ENCODE results near the gene SPI1.

Gene SPI1

DNA sequence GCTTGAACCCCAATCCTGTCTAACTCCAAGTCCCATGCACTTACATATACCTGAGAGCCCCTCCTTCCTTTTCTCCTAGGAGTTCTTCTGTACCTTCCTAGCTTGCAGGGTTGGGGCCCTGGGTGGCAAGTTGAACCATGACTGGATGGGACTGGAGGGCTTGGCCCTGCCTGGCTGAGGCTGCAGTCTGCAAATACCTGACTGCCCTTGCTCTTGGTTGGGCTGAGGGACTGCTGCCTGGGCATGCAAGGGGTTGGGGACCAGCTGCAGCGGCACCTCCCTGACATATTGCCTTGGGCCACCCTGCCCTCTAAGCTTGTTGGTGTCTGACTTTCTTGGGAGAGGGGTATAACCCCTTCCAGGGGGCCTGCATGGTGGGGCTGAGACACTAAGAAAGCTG lies 20.2 kb upstream of the SPI1 start:
- DNase-seq (ENCODE audit: low read depth, low spot score) = no peak
- Histone ChIP-seq H3K9me3 (ENCODE audit: low read depth, low read length) (no peaks in the 10 kb centered on the region), H3K9ac (ENCODE audit: insufficient read length) (no peak overlapping the region), H3K4me3 (no peak overlapping the region), H3K36me3 (ENCODE audit: insufficient read depth, low read length) (no peaks in the 10 kb centered on the region), H3K27ac (no peak overlapping the region)
- TF ChIP-seq EZH2 (IDR thresholded peaks at IDR 0.05) (no peak), FOXP2 (optimal IDR thresholded peaks at IDR 0.05; ENCODE audit: control extremely low read depth, extremely low read length, insufficient read depth) (no peak), POLR2AphosphoS5 (IDR thresholded peaks at IDR 0.05; ENCODE audit: borderline replicate concordance, low read depth, low read length) (no peak)

- TF ChIP-seq EZH2 (IDR thresholded peaks at IDR 0.05) = no peak
- no peak for TF ChIP-seq FOXP2 (optimal IDR thresholded peaks at IDR 0.05; ENCODE audit: control extremely low read depth, extremely low read length, insufficient read depth)
- TF ChIP-seq POLR2AphosphoS5 (IDR thresholded peaks at IDR 0.05; ENCODE audit: borderline replicate concordance, low read depth, low read length) = no peak
- DNase-seq (ENCODE audit: low read depth, low spot score) = no peak
- H3K27ac ChIP-seq = 0 out of 2 replicates have a peak overlapping the region, but pooled peaks have one; percentile 26
- H3K36me3 ChIP-seq (ENCODE audit: insufficient read depth, low read length) = no peaks in the 10 kb centered on the region
- no peak overlapping the region for H3K9ac ChIP-seq (ENCODE audit: insufficient read length)
- no peak overlapping the region for H3K4me3 ChIP-seq
- no peaks in the 10 kb centered on the region for H3K9me3 ChIP-seq (ENCODE audit: low read depth, low read length)
Measured at GRCh38 chr11:47398011-47398410, 19.7 kb upstream of the SPI1 start.

DNA sequence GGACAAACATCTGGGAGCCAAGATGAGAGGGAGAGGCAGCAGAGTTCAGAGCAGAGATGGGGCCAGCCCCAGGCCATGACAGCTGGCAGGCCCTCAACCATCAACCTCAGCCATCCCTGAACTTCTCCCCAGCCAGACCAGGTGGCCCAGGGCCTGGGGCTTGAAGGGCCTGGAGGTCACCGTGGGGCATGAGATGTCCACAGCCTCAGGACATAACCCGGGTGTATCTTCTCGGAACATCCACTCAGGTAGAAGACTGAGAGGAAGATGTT lies 17.6 kb upstream of the SPI1 start:
- no peaks in the 10 kb centered on the region for H3K36me3 ChIP-seq (ENCODE audit: insufficient read depth, low read length)
- no peak overlapping the region for H3K4me3 ChIP-seq
- DNase-seq (ENCODE audit: low read depth, low spot score) = no peak
- H3K9ac ChIP-seq (ENCODE audit: insufficient read length) = no peak overlapping the region
- H3K9me3 ChIP-seq (ENCODE audit: low read depth, low read length) = no peaks in the 10 kb centered on the region
- TF ChIP-seq POLR2AphosphoS5 (IDR thresholded peaks at IDR 0.05; ENCODE audit: borderline replicate concordance, low read depth, low read length) (no peak), EZH2 (IDR thresholded peaks at IDR 0.05) (no peak), FOXP2 (optimal IDR thresholded peaks at IDR 0.05; ENCODE audit: control extremely low read depth, extremely low read length, insufficient read depth) (no peak)
- H3K27ac ChIP-seq = no peak overlapping the region

- H3K9ac ChIP-seq (ENCODE audit: insufficient read length) = no peak overlapping the region
- TF ChIP-seq FOXP2 (optimal IDR thresholded peaks at IDR 0.05; ENCODE audit: control extremely low read depth, extremely low read length, insufficient read depth) (no peak), EZH2 (IDR thresholded peaks at IDR 0.05) (no peak), POLR2AphosphoS5 (IDR thresholded peaks at IDR 0.05; ENCODE audit: borderline replicate concordance, low read depth, low read length) (no peak)
- H3K9me3 ChIP-seq (ENCODE audit: low read depth, low read length) = no peaks in the 10 kb centered on the region
- DNase-seq (ENCODE audit: low read depth, low spot score) = no peak
- no peak overlapping the region for H3K27ac ChIP-seq
- no peaks in the 10 kb centered on the region for H3K36me3 ChIP-seq (ENCODE audit: insufficient read depth, low read length)
- H3K4me3 ChIP-seq = no peak overlapping the region
Measured at GRCh38 chr11:47395223-47396048, 17.1 kb upstream of the SPI1 start.

DNA sequence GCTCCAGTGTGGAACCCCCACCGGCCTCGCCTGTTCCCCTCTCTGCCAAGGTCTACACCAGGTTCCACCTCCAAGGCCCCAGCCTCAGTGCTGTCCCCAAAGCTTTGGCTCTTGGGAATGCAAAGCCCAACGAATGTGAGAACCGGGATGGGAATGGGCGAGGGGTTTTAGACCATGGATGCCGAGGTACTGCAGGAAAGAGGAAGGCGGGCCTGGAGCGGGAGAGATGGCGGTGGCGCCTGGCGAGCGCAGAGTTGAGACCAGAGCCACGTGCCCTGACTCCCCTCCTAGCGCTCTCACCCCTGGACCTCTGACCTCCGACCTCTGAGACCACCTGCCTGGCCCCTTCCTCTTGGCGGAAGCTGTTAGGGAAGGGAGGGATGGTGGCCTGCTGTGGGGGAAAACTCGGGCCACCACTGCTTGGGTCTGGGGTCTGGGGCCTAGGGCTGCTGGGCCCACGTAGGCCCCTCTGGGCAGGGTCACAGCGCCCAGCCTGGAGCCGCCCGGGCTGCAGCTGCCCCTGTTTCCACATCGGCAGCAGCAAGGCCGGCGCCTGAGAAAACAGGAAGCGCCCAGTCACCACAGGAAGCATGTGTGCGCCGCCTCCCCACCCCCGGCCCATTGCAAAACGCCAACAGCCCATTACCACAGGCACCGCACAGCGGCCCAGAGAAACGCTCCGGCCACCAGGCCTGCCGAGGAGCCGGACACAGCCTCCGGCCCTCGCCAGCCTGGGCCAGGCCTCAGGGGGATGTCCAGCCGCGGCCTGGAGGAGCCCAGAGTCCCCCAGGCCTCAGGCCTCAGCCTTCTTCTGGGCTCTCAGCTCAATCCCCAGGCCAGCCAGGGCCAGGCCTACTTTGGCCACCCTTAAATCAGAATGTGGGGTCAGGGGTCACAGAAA lies 16.2 kb upstream of the SPI1 start:
- no peak for TF ChIP-seq POLR2AphosphoS5 (IDR thresholded peaks at IDR 0.05; ENCODE audit: borderline replicate concordance, low read depth, low read length)
- TF ChIP-seq EZH2 (IDR thresholded peaks at IDR 0.05) = no peak
- TF ChIP-seq FOXP2 (optimal IDR thresholded peaks at IDR 0.05; ENCODE audit: control extremely low read depth, extremely low read length, insufficient read depth) = no peak
- no peak overlapping the region for H3K4me3 ChIP-seq
- no peaks in the 10 kb centered on the region for H3K36me3 ChIP-seq (ENCODE audit: insufficient read depth, low read length)
- no peak overlapping the region for H3K27ac ChIP-seq
- no peak overlapping the region for H3K9ac ChIP-seq (ENCODE audit: insufficient read length)
- DNase-seq (ENCODE audit: low read depth, low spot score) = no peak
- no peaks in the 10 kb centered on the region for H3K9me3 ChIP-seq (ENCODE audit: low read depth, low read length)

- no peak overlapping the region for H3K27ac ChIP-seq
- no peak overlapping the region for H3K9ac ChIP-seq (ENCODE audit: insufficient read length)
- no peaks in the 10 kb centered on the region for H3K9me3 ChIP-seq (ENCODE audit: low read depth, low read length)
- DNase-seq (ENCODE audit: low read depth, low spot score) = no peak
- no peak overlapping the region for H3K4me3 ChIP-seq
- H3K36me3 ChIP-seq (ENCODE audit: insufficient read depth, low read length) = no peaks in the 10 kb centered on the region
- TF ChIP-seq POLR2AphosphoS5 (IDR thresholded peaks at IDR 0.05; ENCODE audit: borderline replicate concordance, low read depth, low read length) (no peak), EZH2 (IDR thresholded peaks at IDR 0.05) (no peak), FOXP2 (optimal IDR thresholded peaks at IDR 0.05; ENCODE audit: control extremely low read depth, extremely low read length, insufficient read depth) (no peak)
Measured at GRCh38 chr11:47394050-47394321, 15.6 kb upstream of the SPI1 start.

DNA sequence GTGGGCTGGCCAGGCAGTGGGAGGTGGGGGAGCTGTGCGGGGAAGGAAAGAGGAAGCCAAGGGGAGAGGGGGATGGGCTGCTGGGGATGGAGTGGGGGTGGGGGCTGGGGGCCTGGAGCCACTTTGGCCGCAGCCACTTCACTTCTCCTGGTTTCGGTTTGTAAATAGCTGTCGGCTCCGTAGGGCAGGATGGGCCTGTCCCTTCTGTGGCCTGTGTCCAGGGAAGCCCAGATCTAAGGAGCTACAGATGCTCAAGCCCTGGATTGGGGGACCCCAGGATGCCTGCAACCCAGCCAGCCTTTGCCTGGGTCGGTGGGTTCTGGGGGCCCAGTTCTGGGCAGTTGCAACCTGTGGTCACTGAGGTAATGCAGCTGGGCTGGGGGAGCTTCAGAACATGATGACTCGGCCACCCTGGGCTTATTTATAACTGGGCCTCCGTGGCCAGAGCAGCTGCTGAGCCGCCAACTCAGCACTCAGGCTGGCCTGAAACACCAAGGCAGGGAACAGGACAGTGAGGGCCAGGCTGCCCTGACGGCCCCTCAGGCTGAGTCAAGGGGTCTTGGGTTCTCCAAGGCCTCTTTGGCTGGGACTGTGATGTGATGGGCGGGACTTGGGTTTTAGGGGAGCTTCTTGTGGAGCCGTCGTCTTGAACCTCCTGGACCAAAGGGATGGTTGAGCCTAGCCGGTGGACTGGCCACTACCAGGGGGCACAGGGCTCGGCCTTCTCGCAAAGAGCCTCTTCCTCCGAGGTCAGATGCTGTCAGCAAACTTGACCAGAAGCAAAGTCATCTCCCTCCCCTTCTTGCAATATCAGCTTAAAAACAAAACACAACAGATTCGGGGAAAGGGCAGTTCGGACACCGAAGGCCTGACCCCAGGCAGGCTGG lies 15.1 kb upstream of the SPI1 start:
- no peak overlapping the region for H3K9ac ChIP-seq (ENCODE audit: insufficient read length)
- DNase-seq (ENCODE audit: low read depth, low spot score) = no peak
- H3K36me3 ChIP-seq (ENCODE audit: insufficient read depth, low read length) = no peaks in the 10 kb centered on the region

More for the DNA sequence above, 15.1 kb upstream of the SPI1 start:
- Histone ChIP-seq H3K4me3 (no peak overlapping the region), H3K9me3 (ENCODE audit: low read depth, low read length) (no peaks in the 10 kb centered on the region), H3K27ac (no peak overlapping the region)
- no peak for TF ChIP-seq POLR2AphosphoS5 (IDR thresholded peaks at IDR 0.05; ENCODE audit: borderline replicate concordance, low read depth, low read length)
- TF ChIP-seq FOXP2 (optimal IDR thresholded peaks at IDR 0.05; ENCODE audit: control extremely low read depth, extremely low read length, insufficient read depth) = no peak
- TF ChIP-seq EZH2 (IDR thresholded peaks at IDR 0.05) = no peak

All from SK-N-MC (cell line).